ENCODE results near the gene DNAJB8. TPM values are rescaled to one million over a fixed set of nuclear protein-coding genes. Genes with fewer than 3 reads are reported as not detected.
A peak's percentile ranks its signal among the peaks of the same experiment; 100 is the strongest.

The DNAJB8 gene
- total and polyA plus RNA-seq, 9 of the 15 experiments (the other 6 are each of a cell fraction or from before 2014, with no cell fraction given): not detected

DNA sequence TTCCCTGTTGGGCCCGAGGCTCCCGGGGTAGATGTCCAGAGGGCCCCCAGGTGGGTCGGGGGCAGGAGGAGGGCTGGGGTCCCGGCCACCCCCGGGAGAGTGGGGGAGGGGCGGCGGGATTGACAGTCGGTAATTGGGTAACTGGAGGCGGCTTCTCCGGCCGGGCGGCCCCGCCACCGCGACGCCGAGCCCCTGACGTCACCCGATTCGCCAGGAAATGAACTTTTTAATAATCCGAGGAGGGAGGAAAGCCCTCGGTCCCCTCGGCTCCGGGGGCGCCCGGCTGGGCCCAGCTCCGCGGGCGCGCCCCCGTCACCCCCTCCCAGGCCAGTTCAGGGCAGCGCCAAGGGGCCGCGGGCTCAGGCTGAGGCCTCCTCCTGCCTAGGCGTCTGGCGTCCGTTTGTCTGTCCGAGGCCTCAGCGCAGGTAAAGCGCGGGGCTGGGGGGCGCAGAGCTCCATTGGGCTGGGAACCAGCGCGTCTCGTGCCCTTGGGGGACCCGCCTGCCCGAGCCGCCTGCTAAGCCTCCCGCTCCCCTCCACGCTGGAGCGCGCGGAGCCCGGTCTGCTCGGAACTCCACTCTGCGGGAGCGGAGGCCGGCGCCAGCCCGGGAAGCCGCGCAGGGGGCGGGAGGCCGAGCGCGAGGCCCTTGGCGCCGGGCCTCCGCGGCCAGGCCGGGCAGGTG is 22.4 kb upstream of the DNAJB8 start (continued):
- peak; percentile 29; the same call in 1 of the 2 replicates for TF ChIP-seq CXXC5 (CRISPR knock-in tag; IDR thresholded peaks at IDR 0.05)
- TF ChIP-seq ATF7 (IDR thresholded peaks at IDR 0.05): peak; percentile 93
- no peak for TF ChIP-seq LARP7 (IDR thresholded peaks at IDR 0.05)
- peak in 1 of 3 experiments; percentile 15 for TF ChIP-seq YY1 (IDR thresholded peaks at IDR 0.05; ENCODE audit: borderline replicate concordance in 1 of 3, control insufficient read depth in 1 of 3, extremely low read depth in 1 of 3, insufficient read depth in 3 of 3, insufficient read length in 1 of 3, insufficient replicate concordance in 2 of 3, low read depth in 1 of 3, low read length in 2 of 3)
- no peak for TF ChIP-seq ARID1B (IDR thresholded peaks at IDR 0.05)
- 0 out of 2 replicates have a peak, but pooled peaks have one; percentile 20 for TF ChIP-seq SIN3B (IDR thresholded peaks at IDR 0.05; ENCODE audit: low read depth)
- TF ChIP-seq HDAC2 (IDR thresholded peaks at IDR 0.05): 0 out of 2 replicates have a peak, but pooled peaks have one; percentile 8
- TF ChIP-seq HMGN3 (IDR thresholded peaks at IDR 0.05; ENCODE audit: borderline replicate concordance, extremely low read depth, insufficient read length, low read depth, low read length): peak; percentile 44
- peak; percentile 55 for TF ChIP-seq POLR2G (IDR thresholded peaks at IDR 0.05; ENCODE audit: low read depth, low read length)
- TF ChIP-seq CHD2 (IDR thresholded peaks at IDR 0.05; ENCODE audit: low read depth, low read length): no peak
- TF ChIP-seq, protein P1, sequence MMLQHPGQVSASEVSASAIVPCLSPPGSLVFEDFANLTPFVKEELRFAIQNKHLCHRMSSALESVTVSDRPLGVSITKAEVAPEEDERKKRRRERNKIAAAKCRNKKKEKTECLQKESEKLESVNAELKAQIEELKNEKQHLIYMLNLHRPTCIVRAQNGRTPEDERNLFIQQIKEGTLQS (IDR thresholded peaks at IDR 0.05): peak; percentile 81
- TF ChIP-seq, protein P1 (CRISPR knock-in tag; conservative IDR thresholded peaks at IDR 0.05): no peak
- TF ChIP-seq SUPT5H (IDR thresholded peaks at IDR 0.05): 0 out of 2 replicates have a peak, but pooled peaks have one; percentile 14
- no peak for TF ChIP-seq CHD1 (IDR thresholded peaks at IDR 0.05; ENCODE audit: low read length)
- TF ChIP-seq SMARCE1 (IDR thresholded peaks at IDR 0.05): 0 out of 2 replicates have a peak, but pooled peaks have one; percentile 34
- TF ChIP-seq CEBPG (CRISPR knock-in tag; IDR thresholded peaks at IDR 0.05): 0 out of 2 replicates have a peak, but pooled peaks have one; percentile 20
- TF ChIP-seq CEBPG (tag; conservative IDR thresholded peaks at IDR 0.05 in 1 of 2, IDR thresholded peaks at IDR 0.05 in 1 of 2): 0 out of 4 replicates have a peak, but pooled peaks have one; percentile 16 to 31
- TF ChIP-seq ZNF282 (CRISPR knock-in tag; IDR thresholded peaks at IDR 0.05): no peak
- TF ChIP-seq HNRNPL (IDR thresholded peaks at IDR 0.05; ENCODE audit: low read depth, low read length): peak; percentile 42; the same call in 1 of the 2 replicates
- TF ChIP-seq JUND (IDR thresholded peaks at IDR 0.05; ENCODE audit: borderline replicate concordance, low read depth, low read length): peak; percentile 62
- TF ChIP-seq JUND (tag; IDR thresholded peaks at IDR 0.05; ENCODE audit: borderline replicate concordance, low read depth, low read length): peak; percentile 44; the same call in 1 of the 3 replicates
- TF ChIP-seq, protein P2, sequence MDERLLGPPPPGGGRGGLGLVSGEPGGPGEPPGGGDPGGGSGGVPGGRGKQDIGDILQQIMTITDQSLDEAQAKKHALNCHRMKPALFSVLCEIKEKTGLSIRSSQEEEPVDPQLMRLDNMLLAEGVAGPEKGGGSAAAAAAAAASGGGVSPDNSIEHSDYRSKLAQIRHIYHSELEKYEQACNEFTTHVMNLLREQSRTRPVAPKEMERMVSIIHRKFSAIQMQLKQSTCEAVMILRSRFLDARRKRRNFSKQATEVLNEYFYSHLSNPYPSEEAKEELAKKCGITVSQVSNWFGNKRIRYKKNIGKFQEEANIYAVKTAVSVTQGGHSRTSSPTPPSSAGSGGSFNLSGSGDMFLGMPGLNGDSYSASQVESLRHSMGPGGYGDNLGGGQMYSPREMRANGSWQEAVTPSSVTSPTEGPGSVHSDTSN (CRISPR knock-in tag; IDR thresholded peaks at IDR 0.05; ENCODE audit: low read depth): peak; percentile 53; the same call in 1 of the 2 replicates
- TF ChIP-seq, protein P2 (tag; conservative IDR thresholded peaks at IDR 0.05; ENCODE audit: low read depth): peak; percentile 86
- 0 out of 2 replicates have a peak, but pooled peaks have one; percentile 14 for TF ChIP-seq FOXM1 (IDR thresholded peaks at IDR 0.05; ENCODE audit: low read depth)
- no peak for TF ChIP-seq FOXM1 (CRISPR knock-in tag; IDR thresholded peaks at IDR 0.05; ENCODE audit: low read depth)
- peak in 1 of 2 experiments; percentile 53; a peak in 1 of 4 replicates for TF ChIP-seq SIN3A (IDR thresholded peaks at IDR 0.05; ENCODE audit: borderline replicate concordance in 2 of 2, control insufficient read depth in 1 of 2, low read depth in 2 of 2, low read length in 2 of 2)

Data from K562 (cell line).